ENCODE results near the gene DOHH. TPM values are rescaled to one million over a fixed set of nuclear protein-coding genes. Genes with fewer than 3 reads are reported as not detected.
"Not testable (repeated sequence)": the region's sequence is repeated elsewhere in the genome, so short reads cannot be mapped to it uniquely, and the experiment has no call there.

DOHH gene
- polyA plus RNA-seq, 1 donor (not counting 4 experiments of a cell fraction or from before 2014, with no cell fraction given) = 4.2 TPM

DNA sequence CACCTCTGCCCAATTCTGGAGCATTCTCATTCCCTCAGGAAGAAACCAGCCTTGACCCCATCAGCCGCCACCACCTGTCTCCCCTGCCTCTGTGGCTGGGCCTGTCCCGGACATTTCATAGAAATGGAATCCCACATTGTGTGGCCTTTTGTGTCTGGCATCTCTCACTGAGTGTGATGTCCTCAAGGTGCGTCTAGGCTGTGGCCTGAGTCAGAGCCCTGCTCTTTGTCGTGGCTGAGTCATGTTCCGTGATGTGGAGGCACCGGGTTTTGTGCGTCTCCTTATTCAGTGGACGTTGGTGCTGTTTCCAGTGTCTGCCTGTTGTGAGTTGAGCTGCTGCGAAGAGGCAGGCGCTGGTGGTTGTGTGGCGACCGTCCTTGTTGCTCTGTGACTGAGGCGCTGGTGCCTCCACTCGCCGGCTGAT, 9.1 kb upstream of the DOHH start:
- Histone ChIP-seq H3K36me3 (ENCODE audit: control insufficient read depth in 2 of 2, extremely low read depth in 1 of 2, insufficient read depth in 2 of 2, low read length in 2 of 2) (peaks cover 19 to 22% of the 10 kb centered on the region in 2 experiments), H3K4me3 (ENCODE audit: control insufficient read depth in 2 of 3, extremely low read depth in 1 of 3, insufficient read depth in 2 of 3, low read depth in 1 of 3, low read length in 3 of 3) (no peak overlapping the region), H3K9ac (ENCODE audit: control insufficient read depth, extremely low read depth, insufficient read depth, low read length) (peak overlapping the region; percentile 33), H3K27me3 (ENCODE audit: control insufficient read depth, extremely low read depth, insufficient read depth, low read length) (no peaks in the 10 kb centered on the region), H3K4me2 (ENCODE audit: control insufficient read depth, extremely low read depth, insufficient read depth, low read depth, low read length) (peak overlapping the region; percentile 51), H3K4me1 (ENCODE audit: control insufficient read depth, extremely low read depth, insufficient read depth, low read length) (peaks cover 25% of the 10 kb centered on the region), H3K9me1 (ENCODE audit: control insufficient read depth, extremely low read depth, insufficient read depth, low read length) (peaks cover 11% of the 10 kb centered on the region), H3K27ac (ENCODE audit: control insufficient read depth, insufficient read depth, low read length) (peak overlapping the region; percentile 73), H3K9me3 (ENCODE audit: control insufficient read depth, low read depth, low read length) (no peaks in the 10 kb centered on the region), H2AFZ (ENCODE audit: control insufficient read depth, low read length) (no peak overlapping the region), H4K20me1 (ENCODE audit: control insufficient read depth, extremely low read depth, insufficient read depth, low read length) (peaks cover 30% of the 10 kb centered on the region), H3K79me2 (ENCODE audit: control insufficient read depth, insufficient read depth, low read length) (peaks cover 80% of the 10 kb centered on the region)
- FAIRE-seq (peak; percentile 89), DNase-seq (ENCODE audit: low read depth, low spot score) (no peak)
- no peak for TF ChIP-seq EZH2 (IDR thresholded peaks at IDR 0.05; ENCODE audit: low read length)
- TF ChIP-seq, protein P1, sequence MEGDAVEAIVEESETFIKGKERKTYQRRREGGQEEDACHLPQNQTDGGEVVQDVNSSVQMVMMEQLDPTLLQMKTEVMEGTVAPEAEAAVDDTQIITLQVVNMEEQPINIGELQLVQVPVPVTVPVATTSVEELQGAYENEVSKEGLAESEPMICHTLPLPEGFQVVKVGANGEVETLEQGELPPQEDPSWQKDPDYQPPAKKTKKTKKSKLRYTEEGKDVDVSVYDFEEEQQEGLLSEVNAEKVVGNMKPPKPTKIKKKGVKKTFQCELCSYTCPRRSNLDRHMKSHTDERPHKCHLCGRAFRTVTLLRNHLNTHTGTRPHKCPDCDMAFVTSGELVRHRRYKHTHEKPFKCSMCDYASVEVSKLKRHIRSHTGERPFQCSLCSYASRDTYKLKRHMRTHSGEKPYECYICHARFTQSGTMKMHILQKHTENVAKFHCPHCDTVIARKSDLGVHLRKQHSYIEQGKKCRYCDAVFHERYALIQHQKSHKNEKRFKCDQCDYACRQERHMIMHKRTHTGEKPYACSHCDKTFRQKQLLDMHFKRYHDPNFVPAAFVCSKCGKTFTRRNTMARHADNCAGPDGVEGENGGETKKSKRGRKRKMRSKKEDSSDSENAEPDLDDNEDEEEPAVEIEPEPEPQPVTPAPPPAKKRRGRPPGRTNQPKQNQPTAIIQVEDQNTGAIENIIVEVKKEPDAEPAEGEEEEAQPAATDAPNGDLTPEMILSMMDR (optimal IDR thresholded peaks at IDR 0.05 in 1 of 3, IDR thresholded peaks at IDR 0.05 in 1 of 3, conservative IDR thresholded peaks at IDR 0.05 in 1 of 3; ENCODE audit: extremely low read depth in 1 of 3, insufficient read depth in 2 of 3, low read length in 3 of 3) = no peak
- dilution Hi-C loops (cut with MboI; ENCODE audit: extremely low pct_ligation_motif_present, low sequenced_read_pairs) = no loop called here

DNA sequence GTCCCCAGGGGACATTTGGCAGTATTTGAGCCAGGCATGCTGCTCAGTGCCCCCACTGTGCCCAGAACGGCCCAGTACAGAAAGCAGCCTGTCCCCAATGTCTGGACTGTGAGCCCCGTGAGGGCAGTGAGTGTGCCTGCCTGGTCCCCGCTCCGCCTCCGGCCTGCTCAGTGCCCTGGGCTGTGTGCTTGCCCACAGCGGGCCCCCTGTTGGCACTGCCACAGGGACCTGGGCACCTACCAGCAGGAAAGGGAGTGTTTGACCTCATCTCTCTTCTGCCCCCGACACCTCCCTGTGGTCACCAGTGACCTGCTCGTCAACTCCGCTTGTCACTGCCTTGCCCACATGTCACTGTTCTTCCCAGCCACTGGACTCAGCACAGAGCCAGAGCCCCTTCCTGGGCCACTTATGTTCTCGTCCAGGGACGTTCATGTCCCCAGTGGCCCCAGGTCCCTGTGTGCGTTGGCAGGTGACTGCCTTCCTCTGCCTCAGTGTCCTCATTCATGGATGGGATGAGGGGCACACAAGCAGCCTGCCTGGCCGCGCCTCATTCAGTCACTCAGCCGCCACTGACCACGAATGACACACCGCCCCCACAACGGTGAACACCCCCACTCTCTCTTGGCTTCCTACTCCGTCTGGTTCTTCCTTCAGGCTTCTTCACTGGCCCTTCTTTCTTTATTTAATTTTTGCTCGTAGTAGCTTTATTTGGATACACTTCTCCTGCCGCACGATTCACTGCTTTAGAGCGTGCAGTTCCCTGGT, 8.5 kb upstream of the DOHH start:
- FAIRE-seq (no peak), DNase-seq (ENCODE audit: low read depth, low spot score) (no peak)
- H3K9me3 ChIP-seq (ENCODE audit: control insufficient read depth, low read depth, low read length) = no peaks in the 10 kb centered on the region
- dilution Hi-C loops (cut with MboI; ENCODE audit: extremely low pct_ligation_motif_present, low sequenced_read_pairs) = no loop called here
- peak overlapping the region; percentile 33 for H3K9ac ChIP-seq (ENCODE audit: control insufficient read depth, extremely low read depth, insufficient read depth, low read length)
- no peak overlapping the region for H3K4me3 ChIP-seq (ENCODE audit: control insufficient read depth in 2 of 3, extremely low read depth in 1 of 3, insufficient read depth in 2 of 3, low read depth in 1 of 3, low read length in 3 of 3)
- H3K4me2 ChIP-seq (ENCODE audit: control insufficient read depth, extremely low read depth, insufficient read depth, low read depth, low read length) = peak overlapping the region; percentile 51
- H4K20me1 ChIP-seq (ENCODE audit: control insufficient read depth, extremely low read depth, insufficient read depth, low read length) = peaks cover 23% of the 10 kb centered on the region
- peaks cover 9% of the 10 kb centered on the region for H3K9me1 ChIP-seq (ENCODE audit: control insufficient read depth, extremely low read depth, insufficient read depth, low read length)
- H3K79me2 ChIP-seq (ENCODE audit: control insufficient read depth, insufficient read depth, low read length) = peaks cover 74% of the 10 kb centered on the region
- no peak overlapping the region for H2AFZ ChIP-seq (ENCODE audit: control insufficient read depth, low read length)
- TF ChIP-seq, protein P1 (optimal IDR thresholded peaks at IDR 0.05 in 1 of 3, IDR thresholded peaks at IDR 0.05 in 1 of 3, conservative IDR thresholded peaks at IDR 0.05 in 1 of 3; ENCODE audit: extremely low read depth in 1 of 3, insufficient read depth in 2 of 3, low read length in 3 of 3) = no peak
- TF ChIP-seq EZH2 (IDR thresholded peaks at IDR 0.05; ENCODE audit: low read length) = no peak
- peaks cover 25% of the 10 kb centered on the region for H3K4me1 ChIP-seq (ENCODE audit: control insufficient read depth, extremely low read depth, insufficient read depth, low read length)
- H3K27me3 ChIP-seq (ENCODE audit: control insufficient read depth, extremely low read depth, insufficient read depth, low read length) = no peaks in the 10 kb centered on the region
- peaks cover 19 to 22% of the 10 kb centered on the region in 2 experiments for H3K36me3 ChIP-seq (ENCODE audit: control insufficient read depth in 2 of 2, extremely low read depth in 1 of 2, insufficient read depth in 2 of 2, low read length in 2 of 2)
- peak overlapping the region; percentile 73 for H3K27ac ChIP-seq (ENCODE audit: control insufficient read depth, insufficient read depth, low read length)

DNA sequence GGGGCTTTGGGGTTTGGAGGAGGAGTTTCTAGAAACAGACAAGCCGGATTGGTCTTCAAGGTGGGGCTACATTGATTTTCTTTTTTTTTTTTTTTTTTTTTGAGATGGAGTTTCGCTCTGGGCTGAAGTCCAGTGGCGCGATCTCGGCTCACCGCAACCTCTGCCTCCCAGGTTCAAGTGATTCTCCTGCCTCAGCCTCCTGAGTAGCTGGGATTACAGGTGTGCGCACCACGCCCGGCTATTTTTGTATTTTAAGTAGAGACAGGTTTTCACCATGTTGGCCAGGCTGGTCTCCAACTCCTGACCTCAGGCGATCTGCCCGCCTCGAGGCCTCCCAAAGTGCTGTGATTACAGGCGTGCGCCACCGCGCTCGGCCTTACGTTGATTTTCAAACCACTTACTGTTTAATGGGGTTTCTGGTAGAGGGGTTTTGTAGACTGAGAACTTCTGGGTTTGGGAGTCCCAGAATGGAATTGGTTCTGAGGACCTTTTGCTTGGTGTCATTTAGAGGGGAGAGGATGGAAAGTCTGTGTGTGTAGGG, 7.7 kb upstream of the DOHH start:
- Histone ChIP-seq H3K4me1 (ENCODE audit: control insufficient read depth, extremely low read depth, insufficient read depth, low read length) (peaks cover 25% of the 10 kb centered on the region), H3K4me2 (ENCODE audit: control insufficient read depth, extremely low read depth, insufficient read depth, low read depth, low read length) (peak overlapping the region; percentile 94), H4K20me1 (ENCODE audit: control insufficient read depth, extremely low read depth, insufficient read depth, low read length) (peaks cover 18% of the 10 kb centered on the region), H3K27ac (ENCODE audit: control insufficient read depth, insufficient read depth, low read length) (peak overlapping the region; percentile 73), H3K79me2 (ENCODE audit: control insufficient read depth, insufficient read depth, low read length) (peaks cover 66% of the 10 kb centered on the region), H3K36me3 (ENCODE audit: control insufficient read depth in 2 of 2, extremely low read depth in 1 of 2, insufficient read depth in 2 of 2, low read length in 2 of 2) (peaks cover 16 to 22% of the 10 kb centered on the region in 2 experiments)
- FAIRE-seq; H3K4me3 ChIP-seq (ENCODE audit: control insufficient read depth in 2 of 3, extremely low read depth in 1 of 3, insufficient read depth in 2 of 3, low read depth in 1 of 3, low read length in 3 of 3); DNase-seq (ENCODE audit: low read depth, low spot score); H3K9me1 ChIP-seq (ENCODE audit: control insufficient read depth, extremely low read depth, insufficient read depth, low read length); dilution Hi-C loops (cut with MboI; ENCODE audit: extremely low pct_ligation_motif_present, low sequenced_read_pairs); H3K9me3 ChIP-seq (ENCODE audit: control insufficient read depth, low read depth, low read length); H3K27me3 ChIP-seq (ENCODE audit: control insufficient read depth, extremely low read depth, insufficient read depth, low read length); H3K9ac ChIP-seq (ENCODE audit: control insufficient read depth, extremely low read depth, insufficient read depth, low read length); H2AFZ ChIP-seq (ENCODE audit: control insufficient read depth, low read length): not testable (repeated sequence)

All from keratinocyte (primary cell).